Activated T-helper 17 cell treated with anti-CD3 and anti-CD28 coated beads, Interleukin-2, amount 50 U/mL, for 72 hours (primary cell): ENCODE data around the gene S100Z. TPM values are rescaled to one million over a fixed set of nuclear protein-coding genes. Genes with fewer than 3 reads are reported as not detected.
"Not testable (repeated sequence)": the region's sequence is repeated elsewhere in the genome, so short reads cannot be mapped to it uniquely, and the experiment has no call there.

Source experiments
- ATAC-seq: fragments of 150-1000 bp; cut with Tn5 transposase; replicated peaks from 2 replicates; pipeline ENCODE4 v1.10.0; 2021; ENCODE audit warnings: mild to moderate bottlenecking, moderate library complexity
- H3K27ac Mint-ChIP-seq: one replicate; pipeline ENCODE4 v1.8.0; 2022; ENCODE audit warnings: mixed read lengths
- H3K27me3 Mint-ChIP-seq: one replicate; pipeline ENCODE4 v1.8.0; 2022; ENCODE audit warnings: mixed read lengths
- H3K36me3 Mint-ChIP-seq: one replicate; pipeline ENCODE4 v1.8.0; 2022; ENCODE audit warnings: low read depth, mild to moderate bottlenecking, mixed read lengths
- H3K4me1 Mint-ChIP-seq: one replicate; pipeline ENCODE4 v1.8.0; 2022; ENCODE audit warnings: mixed read lengths
- H3K4me3 Mint-ChIP-seq: one replicate; pipeline ENCODE4 v1.8.0; 2022; ENCODE audit warnings: mild to moderate bottlenecking, mixed read lengths
- H3K9me3 Mint-ChIP-seq: one replicate; pipeline ENCODE4 v1.8.0; 2022; ENCODE audit warnings: mixed read lengths
- total RNA-seq, 2 donors: library from RNA; stranded (reverse); gene quantifications; one replicate each; pipeline ENCODE4 v1.2.3, GENCODE V29; 2022

Gene S100Z
- total RNA-seq, 2 donors from 2014 or later, result 5.2 to 7.5 TPM

GRCh38 chr5:76941442-76941841 is 91.6 kb downstream of the S100Z start:
- peaks cover 14% of the 10 kb centered on the region for H3K27me3 Mint-ChIP-seq
- ATAC-seq, result peak; percentile 16
- H3K4me1 Mint-ChIP-seq, result peaks cover 6% of the 10 kb centered on the region

GRCh38 chr5:76942581-76942980 is 92.8 kb downstream of the S100Z start:
- ATAC-seq, result peak; percentile 34
- peaks cover 18% of the 10 kb centered on the region for H3K27me3 Mint-ChIP-seq
- H3K36me3 Mint-ChIP-seq, result no peaks in the 10 kb centered on the region
- H3K4me1 Mint-ChIP-seq, result peaks cover 6% of the 10 kb centered on the region
- H3K27ac Mint-ChIP-seq, result no peak overlapping the region
- H3K9me3 Mint-ChIP-seq, result no peaks in the 10 kb centered on the region
- H3K4me3 Mint-ChIP-seq, result no peak overlapping the region

More at GRCh38 chr5:76941442-76941841, 91.6 kb downstream of the S100Z start:
- Mint-ChIP-seq H3K27ac (no peak overlapping the region), H3K9me3 (no peaks in the 10 kb centered on the region), H3K4me3 (no peak overlapping the region), H3K36me3 (no peaks in the 10 kb centered on the region)

GRCh38 chr5:76943006-76943405 is 93.2 kb downstream of the S100Z start:
- Mint-ChIP-seq H3K27ac (no peak overlapping the region), H3K4me1 (peaks cover 5% of the 10 kb centered on the region), H3K9me3 (no peaks in the 10 kb centered on the region), H3K36me3 (no peaks in the 10 kb centered on the region), H3K4me3 (no peak overlapping the region), H3K27me3 (peaks cover 18% of the 10 kb centered on the region)
- no peak for ATAC-seq

GRCh38 chr5:76944638-76945037 is 94.8 kb downstream of the S100Z start:
- ATAC-seq, result no peak
- Mint-ChIP-seq H3K4me1 (no peaks in the 10 kb centered on the region), H3K4me3 (no peak overlapping the region), H3K27ac (no peak overlapping the region), H3K27me3 (peaks cover 24% of the 10 kb centered on the region), H3K9me3 (no peaks in the 10 kb centered on the region), H3K36me3 (no peaks in the 10 kb centered on the region)

GRCh38 chr5:76945238-76945637 is 95.4 kb downstream of the S100Z start:
- H3K27ac Mint-ChIP-seq, ATAC-seq, H3K36me3 Mint-ChIP-seq, H3K4me1 Mint-ChIP-seq, H3K4me3 Mint-ChIP-seq, H3K9me3 Mint-ChIP-seq: not testable (repeated sequence)
- peaks cover 26% of the 10 kb centered on the region for H3K27me3 Mint-ChIP-seq

GRCh38 chr5:76946090-76946489 is 96.3 kb downstream of the S100Z start:
- no peak overlapping the region for H3K27ac Mint-ChIP-seq
- peaks cover 28% of the 10 kb centered on the region for H3K27me3 Mint-ChIP-seq
- no peaks in the 10 kb centered on the region for H3K4me1 Mint-ChIP-seq
- ATAC-seq, result no peak
- no peaks in the 10 kb centered on the region for H3K36me3 Mint-ChIP-seq
- H3K4me3 Mint-ChIP-seq, result no peak overlapping the region
- H3K9me3 Mint-ChIP-seq, result no peaks in the 10 kb centered on the region

- H3K9me3 Mint-ChIP-seq, result no peaks in the 10 kb centered on the region
- no peak overlapping the region for H3K27ac Mint-ChIP-seq
- H3K4me3 Mint-ChIP-seq, result no peak overlapping the region
- ATAC-seq, result no peak
- H3K4me1 Mint-ChIP-seq, result no peaks in the 10 kb centered on the region
- H3K36me3 Mint-ChIP-seq, result no peaks in the 10 kb centered on the region
- H3K27me3 Mint-ChIP-seq, result peaks cover 31% of the 10 kb centered on the region
Measured at GRCh38 chr5:76947082-76947503, 97.3 kb downstream of the S100Z start.

GRCh38 chr5:76952795-76953536 is 103.2 kb downstream of the S100Z start, which contains the start of gene CRHBP:
CRHBP (plus strand) TSS chr5:76953045; CDS start chr5:76953135, 90 bp downstream.
- Mint-ChIP-seq H3K4me1 (no peaks in the 10 kb centered on the region), H3K27ac (no peak within 1 kb of the TSS), H3K27me3 (peaks cover 42% of the 10 kb centered on the region), H3K4me3 (no peak within 1 kb of the TSS), H3K36me3 (no peaks in the 10 kb centered on the region), H3K9me3 (no peaks in the 10 kb centered on the region)
- ATAC-seq, result no peak

GRCh38 chr5:76953551-76954382 is 104.0 kb downstream of the S100Z start:
- Mint-ChIP-seq H3K9me3 (no peaks in the 10 kb centered on the region), H3K36me3 (no peaks in the 10 kb centered on the region), H3K27me3 (peaks cover 36% of the 10 kb centered on the region), H3K4me3 (no peak overlapping the region), H3K27ac (no peak overlapping the region), H3K4me1 (no peaks in the 10 kb centered on the region)
- peak; percentile 24 for ATAC-seq

- no peak for ATAC-seq
- H3K27me3 Mint-ChIP-seq, result peaks cover 35% of the 10 kb centered on the region
- H3K4me3 Mint-ChIP-seq, result no peak overlapping the region
- no peaks in the 10 kb centered on the region for H3K4me1 Mint-ChIP-seq
- H3K27ac Mint-ChIP-seq, result no peak overlapping the region
- H3K9me3 Mint-ChIP-seq, result no peaks in the 10 kb centered on the region
- no peaks in the 10 kb centered on the region for H3K36me3 Mint-ChIP-seq
Measured at GRCh38 chr5:76954383-76954763, 104.6 kb downstream of the S100Z start.

GRCh38 chr5:76956033-76956432 is 106.2 kb downstream of the S100Z start:
- H3K4me1 Mint-ChIP-seq, result peaks cover 7% of the 10 kb centered on the region
- H3K9me3 Mint-ChIP-seq, result no peaks in the 10 kb centered on the region
- H3K27me3 Mint-ChIP-seq, result peaks cover 29% of the 10 kb centered on the region
- ATAC-seq, result no peak
- no peak overlapping the region for H3K27ac Mint-ChIP-seq
- H3K4me3 Mint-ChIP-seq, result no peak overlapping the region
- no peaks in the 10 kb centered on the region for H3K36me3 Mint-ChIP-seq

- Mint-ChIP-seq H3K9me3 (no peaks in the 10 kb centered on the region), H3K4me3 (no peak overlapping the region), H3K4me1 (peaks cover 7% of the 10 kb centered on the region), H3K27me3 (peaks cover 26% of the 10 kb centered on the region), H3K27ac (no peak overlapping the region), H3K36me3 (no peaks in the 10 kb centered on the region)
- peak; percentile 70 for ATAC-seq
Measured at GRCh38 chr5:76958991-76959767, 109.4 kb downstream of the S100Z start.

GRCh38 chr5:76960004-76960625 is 110.3 kb downstream of the S100Z start:
- ATAC-seq, result peak; percentile 87
- Mint-ChIP-seq H3K9me3 (no peaks in the 10 kb centered on the region), H3K4me3 (no peak overlapping the region), H3K4me1 (peaks cover 7% of the 10 kb centered on the region), H3K36me3 (no peaks in the 10 kb centered on the region), H3K27me3 (peaks cover 19% of the 10 kb centered on the region), H3K27ac (no peak overlapping the region)

- no peaks in the 10 kb centered on the region for H3K36me3 Mint-ChIP-seq
- H3K4me1 Mint-ChIP-seq, result peaks cover 7% of the 10 kb centered on the region
- peaks cover 11% of the 10 kb centered on the region for H3K27me3 Mint-ChIP-seq
- H3K27ac Mint-ChIP-seq, result no peak overlapping the region
- ATAC-seq, result no peak
- H3K9me3 Mint-ChIP-seq, result no peaks in the 10 kb centered on the region
- no peak overlapping the region for H3K4me3 Mint-ChIP-seq
Measured at GRCh38 chr5:76964060-76964459, 114.2 kb downstream of the S100Z start.
